Keratinocyte (primary cell): Measurements from ENCODE around the gene LIG3. TPM values are rescaled to one million over a fixed set of nuclear protein-coding genes. Genes with fewer than 3 reads are reported as not detected.

Experiments used
- DNase-seq: peaks from one replicate; pipeline ENCODE4 v3.0.0-alpha.2; 2011; ENCODE audit warnings: low read depth, missing footprints, low spot score
- FAIRE-seq: peaks from 2 replicates; lab custom pipeline; 2011; peaks lifted over from hg19 to GRCh38; lab: Jason Lieb, UNC
- H2AFZ ChIP-seq: 2 replicates; pipeline ENCODE4 v1.6.0; 2012; ENCODE audit warnings: low read length, control low read depth, inconsistent platforms; ENCODE audit not compliant: control insufficient read depth
- H3K27ac ChIP-seq: 2 replicates; pipeline ENCODE4 v1.5.1; 2011; ENCODE audit warnings: low read length; ENCODE audit not compliant: control insufficient read depth, insufficient read depth
- H3K27me3 ChIP-seq: 3 replicates; pipeline ENCODE4 v1.6.0; 2011; ENCODE audit warnings: low read length; ENCODE audit not compliant: control insufficient read depth, insufficient read depth; ENCODE audit errors: extremely low read depth
- H3K36me3 ChIP-seq, 2 experiments: 2 replicates in 1 of 2; 3 replicates in 1 of 2; pipeline ENCODE4 v1.5.1; 2011; ENCODE audit warnings: low read length in 2 of 2, mild to moderate bottlenecking in 1 of 2; ENCODE audit not compliant: control insufficient read depth in 2 of 2, insufficient read depth in 2 of 2; ENCODE audit errors: extremely low read depth in 1 of 2
- H3K4me1 ChIP-seq: 3 replicates; pipeline ENCODE4 v1.5.1; 2011; ENCODE audit warnings: low read length; ENCODE audit not compliant: control insufficient read depth, insufficient read depth; ENCODE audit errors: extremely low read depth
- H3K4me2 ChIP-seq: 3 replicates; pipeline ENCODE4 v1.6.0; 2011; ENCODE audit warnings: low read depth, low read length; ENCODE audit not compliant: control insufficient read depth, insufficient read depth; ENCODE audit errors: extremely low read depth
- H3K4me3 ChIP-seq, 3 experiments: fragments of 200-600 bp in 1 of 3; sonication (generic) in 1 of 3; 2 replicates in 2 of 3; 3 replicates in 1 of 3; pipeline ENCODE4 v1.5.1; 2011 to 2016; ENCODE audit warnings: low read length in 3 of 3, mild to moderate bottlenecking in 3 of 3, control low read depth in 2 of 3, inconsistent platforms in 1 of 3, low read depth in 1 of 3, mixed read lengths in 1 of 3, mixed run types in 1 of 3, moderate library complexity in 1 of 3; ENCODE audit not compliant: control insufficient read depth in 2 of 3, insufficient read depth in 2 of 3; ENCODE audit errors: extremely low read depth in 1 of 3
- H3K79me2 ChIP-seq: 2 replicates; pipeline ENCODE4 v1.6.0; 2012; ENCODE audit warnings: low read length; ENCODE audit not compliant: control insufficient read depth, insufficient read depth
- H3K9ac ChIP-seq: 3 replicates; pipeline ENCODE4 v1.6.0; 2011; ENCODE audit warnings: low read length; ENCODE audit not compliant: control insufficient read depth, insufficient read depth; ENCODE audit errors: extremely low read depth
- H3K9me1 ChIP-seq: 3 replicates; pipeline ENCODE4 v1.6.0; 2011; ENCODE audit warnings: low read length; ENCODE audit not compliant: control insufficient read depth, insufficient read depth; ENCODE audit errors: extremely low read depth
- H3K9me3 ChIP-seq: 2 replicates; pipeline ENCODE4 v1.5.1; 2012; ENCODE audit warnings: low read depth, low read length; ENCODE audit not compliant: control insufficient read depth
- H4K20me1 ChIP-seq: 3 replicates; pipeline ENCODE4 v1.6.0; 2011; ENCODE audit warnings: low read length; ENCODE audit not compliant: control insufficient read depth, insufficient read depth; ENCODE audit errors: extremely low read depth
- CTCF ChIP-seq, 3 experiments: IDR thresholded peaks in 1 of 3; conservative IDR thresholded peaks in 1 of 3; optimal IDR thresholded peaks in 1 of 3; 2 replicates in 2 of 3; 3 replicates in 1 of 3; pipeline versions ENCODE3 to v1.5.1; 2011; ENCODE audit warnings: low read length in 3 of 3, mild to moderate bottlenecking in 3 of 3, moderate library complexity in 2 of 3, control low read depth in 1 of 3, inconsistent platforms in 1 of 3; ENCODE audit not compliant: insufficient read depth in 2 of 3; ENCODE audit errors: extremely low read depth in 1 of 3
- EZH2 ChIP-seq: IDR thresholded peaks from one replicate; pipeline ENCODE4 v1.6.1; 2012; ENCODE audit warnings: inconsistent platforms, mild to moderate bottlenecking, low read length, moderate library complexity
- dilution Hi-C: fragments of 300-500 bp; cut with MboI; formaldehyde crosslinking; loops from one replicate; pipeline ENCODE4 v1.7.0; 2020; ENCODE audit warnings: low sequenced_read_pairs; ENCODE audit not compliant: extremely low pct_ligation_motif_present
- polyA plus RNA-seq, 5 experiments: library from polyadenylated mRNA; depleted of rRNA in 3 of 5; stranded (reverse) in 3 of 5; stranded (forward) in 1 of 5; unstranded in 1 of 5; fragments of >200 nt; gene quantifications; 1 replicate in 1 of 5; 2 replicates in 3 of 5; 3 replicates in 1 of 5; pipeline versions ENCODE4 v1.2.1 to v1.2.3, GENCODE V29; 2011 to 2012; ENCODE audit warnings: missing spikeins in 2 of 5, low read depth in 1 of 5, low replicate concordance in 1 of 5

The LIG3 gene
- polyA plus RNA-seq, 1 donor (not counting 4 experiments of a cell fraction or from before 2014, with no cell fraction given): 29.3 TPM

GRCh38 chr17:35052780-35053179 is 72.5 kb downstream of the LIG3 start:
- H4K20me1 ChIP-seq: no peaks in the 10 kb centered on the region
- H3K36me3 ChIP-seq: peaks cover 0 to 2% of the 10 kb centered on the region in 2 experiments
- peaks cover 17% of the 10 kb centered on the region for H3K79me2 ChIP-seq
- H3K4me1 ChIP-seq: peaks cover 10% of the 10 kb centered on the region
- dilution Hi-C loops: no loop called here
- TF ChIP-seq EZH2 (no peak), CTCF (optimal IDR thresholded peaks at IDR 0.05 in 1 of 3, IDR thresholded peaks at IDR 0.05 in 1 of 3, conservative IDR thresholded peaks at IDR 0.05 in 1 of 3; ENCODE audit: extremely low read depth in 1 of 3, insufficient read depth in 2 of 3, low read length in 3 of 3) (no peak)
- DNase-seq (no peak), FAIRE-seq (no peak)
- no peaks in the 10 kb centered on the region for H3K9me1 ChIP-seq
- no peak overlapping the region for H3K4me3 ChIP-seq
- H3K4me2 ChIP-seq: no peak overlapping the region
- H3K9me3 ChIP-seq: no peaks in the 10 kb centered on the region
- H3K27me3 ChIP-seq: no peaks in the 10 kb centered on the region
- no peak overlapping the region for H3K9ac ChIP-seq
- H3K27ac ChIP-seq: no peak overlapping the region
- no peak overlapping the region for H2AFZ ChIP-seq

- Histone ChIP-seq H2AFZ (no peak overlapping the region), H3K9ac (no peak overlapping the region), H3K4me2 (no peak overlapping the region), H3K4me1 (peaks cover 14% of the 10 kb centered on the region), H3K27ac (no peak overlapping the region), H4K20me1 (no peaks in the 10 kb centered on the region), H3K79me2 (peaks cover 20% of the 10 kb centered on the region), H3K4me3 (no peak overlapping the region), H3K27me3 (no peaks in the 10 kb centered on the region), H3K9me3 (no peaks in the 10 kb centered on the region), H3K36me3 (peaks cover 0 to 2% of the 10 kb centered on the region in 2 experiments), H3K9me1 (no peaks in the 10 kb centered on the region)
- FAIRE-seq: no peak
- TF ChIP-seq EZH2 (no peak), CTCF (optimal IDR thresholded peaks at IDR 0.05 in 1 of 3, IDR thresholded peaks at IDR 0.05 in 1 of 3, conservative IDR thresholded peaks at IDR 0.05 in 1 of 3; ENCODE audit: extremely low read depth in 1 of 3, insufficient read depth in 2 of 3, low read length in 3 of 3) (no peak)
- dilution Hi-C loops: no loop called here
- DNase-seq: no peak
Observed at GRCh38 chr17:35053204-35053603, 72.9 kb downstream of the LIG3 start.
